WI38 (cell line): ENCODE measurements around the gene LMLN.
"Not testable (repeated sequence)": the region's sequence is repeated elsewhere in the genome, so short reads cannot be mapped to it uniquely, and the experiment has no call there.

ENCODE experiments used
- H3K4me3 ChIP-seq: 2 replicates; pipeline ENCODE4 v1.5.1; 2011; ENCODE audit warnings: low read depth, mild to moderate bottlenecking, control low read depth, low read length
- TF ChIP-seq, protein P1 (sequence below): IDR thresholded peaks from 2 replicates; pipeline ENCODE4 v1.5.1; 2012; ENCODE audit warnings: low read depth, mild to moderate bottlenecking, control low read depth, low read length

The LMLN gene

DNA sequence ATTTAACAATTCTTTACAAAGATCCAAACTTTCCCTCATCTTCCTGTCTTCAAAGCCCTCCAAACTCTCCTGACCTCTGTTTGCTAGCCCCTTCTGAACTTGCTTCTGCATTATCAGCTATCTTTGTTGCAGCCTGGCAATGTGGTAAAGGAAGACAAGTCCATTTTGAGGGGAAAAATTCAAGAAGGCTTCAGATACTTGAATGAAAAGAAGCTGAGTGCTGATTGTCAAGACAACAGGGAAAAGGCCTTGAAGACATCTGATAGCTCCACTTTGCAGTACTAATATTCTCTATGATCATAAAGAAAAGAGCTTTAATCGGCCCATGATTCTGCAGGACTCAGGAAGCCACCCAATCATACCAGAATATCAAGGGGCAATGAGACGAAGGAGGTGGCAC is 91.8 kb downstream of the LMLN start:
- TF ChIP-seq, protein P1, sequence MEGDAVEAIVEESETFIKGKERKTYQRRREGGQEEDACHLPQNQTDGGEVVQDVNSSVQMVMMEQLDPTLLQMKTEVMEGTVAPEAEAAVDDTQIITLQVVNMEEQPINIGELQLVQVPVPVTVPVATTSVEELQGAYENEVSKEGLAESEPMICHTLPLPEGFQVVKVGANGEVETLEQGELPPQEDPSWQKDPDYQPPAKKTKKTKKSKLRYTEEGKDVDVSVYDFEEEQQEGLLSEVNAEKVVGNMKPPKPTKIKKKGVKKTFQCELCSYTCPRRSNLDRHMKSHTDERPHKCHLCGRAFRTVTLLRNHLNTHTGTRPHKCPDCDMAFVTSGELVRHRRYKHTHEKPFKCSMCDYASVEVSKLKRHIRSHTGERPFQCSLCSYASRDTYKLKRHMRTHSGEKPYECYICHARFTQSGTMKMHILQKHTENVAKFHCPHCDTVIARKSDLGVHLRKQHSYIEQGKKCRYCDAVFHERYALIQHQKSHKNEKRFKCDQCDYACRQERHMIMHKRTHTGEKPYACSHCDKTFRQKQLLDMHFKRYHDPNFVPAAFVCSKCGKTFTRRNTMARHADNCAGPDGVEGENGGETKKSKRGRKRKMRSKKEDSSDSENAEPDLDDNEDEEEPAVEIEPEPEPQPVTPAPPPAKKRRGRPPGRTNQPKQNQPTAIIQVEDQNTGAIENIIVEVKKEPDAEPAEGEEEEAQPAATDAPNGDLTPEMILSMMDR = no peak
- H3K4me3 ChIP-seq = no peak overlapping the region

DNA sequence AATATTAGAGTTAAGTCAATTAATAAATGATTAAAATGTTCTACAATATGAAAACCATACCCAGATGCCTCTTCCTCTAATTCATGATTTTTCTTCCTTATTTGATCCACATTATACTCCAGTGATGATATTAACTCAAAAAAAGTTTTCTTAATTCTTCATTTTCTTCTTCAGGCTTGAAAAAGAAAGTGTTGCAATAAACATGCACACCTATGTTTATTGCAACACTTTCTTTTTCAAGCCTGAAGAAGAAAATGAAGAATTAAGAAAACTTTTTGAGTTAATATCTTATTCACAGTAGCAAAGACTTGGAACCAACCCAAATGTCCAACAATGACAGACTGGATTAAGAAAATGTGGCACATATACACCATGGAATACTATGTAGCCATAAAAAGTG is 93.4 kb downstream of the LMLN start:
- not testable (repeated sequence) for H3K4me3 ChIP-seq

DNA sequence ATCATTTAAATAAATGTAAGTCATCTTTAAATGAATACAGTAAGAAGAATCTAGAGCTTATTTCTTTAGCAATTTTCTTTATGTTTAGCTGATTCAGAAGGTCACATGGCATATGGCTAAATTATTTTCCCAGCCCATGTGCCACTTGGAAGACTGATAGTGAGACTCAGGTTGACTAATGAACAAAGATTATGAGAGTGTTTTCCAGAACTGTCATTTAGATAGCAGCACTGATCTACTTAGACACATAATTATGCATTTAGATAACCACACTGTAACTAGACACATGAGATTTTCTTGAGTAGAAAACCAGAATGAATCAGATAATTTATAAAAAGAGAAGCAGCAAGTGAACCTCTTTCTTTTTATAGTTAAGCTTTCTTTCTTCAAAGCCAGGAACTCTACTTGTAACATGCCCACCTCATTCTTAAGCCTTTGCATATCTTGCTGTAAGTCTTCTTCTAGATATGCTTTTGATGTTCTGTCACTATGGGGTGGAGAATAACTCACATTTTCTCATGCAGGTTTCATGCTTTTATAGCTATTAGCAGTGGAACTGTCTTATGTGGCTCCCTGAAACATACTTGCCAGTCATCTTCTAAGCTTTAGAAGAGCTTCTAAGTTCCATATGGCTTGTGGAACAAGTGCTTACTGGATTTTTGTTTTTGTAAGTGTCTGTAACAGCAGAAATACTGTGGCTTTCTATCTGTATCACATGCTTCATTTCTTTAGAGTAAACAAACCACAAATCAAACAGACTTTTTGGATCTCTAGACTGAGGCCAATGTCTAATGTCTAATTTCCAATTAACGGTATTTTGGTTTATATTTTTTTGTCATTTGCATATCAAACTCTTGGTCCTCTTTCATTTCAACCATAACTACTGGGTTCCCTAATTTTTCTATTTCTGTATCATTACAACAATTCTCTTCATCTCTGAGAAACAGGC is 101.4 kb downstream of the LMLN start:
- no peak overlapping the region for H3K4me3 ChIP-seq
- TF ChIP-seq, protein P1 = no peak

DNA sequence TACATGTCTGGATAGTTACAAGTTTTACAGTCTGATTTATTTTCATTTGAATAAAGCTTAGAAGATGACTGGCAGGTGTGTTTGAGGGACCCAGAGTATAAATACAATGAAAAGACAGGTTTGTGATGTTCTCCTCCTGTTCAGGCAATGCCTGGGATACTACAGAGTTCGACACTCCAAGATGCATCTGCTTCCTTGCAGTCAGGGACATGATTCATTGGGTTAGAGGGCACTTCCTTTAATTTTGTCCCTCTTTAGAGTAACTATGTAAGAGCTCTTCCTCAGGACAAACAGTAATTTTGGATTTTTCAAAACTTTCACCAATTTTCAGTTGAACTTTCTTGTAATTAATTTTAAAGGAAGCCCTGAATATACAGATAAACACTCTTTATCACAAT is 102.0 kb downstream of the LMLN start:
- TF ChIP-seq, protein P1 = no peak
- no peak overlapping the region for H3K4me3 ChIP-seq

DNA sequence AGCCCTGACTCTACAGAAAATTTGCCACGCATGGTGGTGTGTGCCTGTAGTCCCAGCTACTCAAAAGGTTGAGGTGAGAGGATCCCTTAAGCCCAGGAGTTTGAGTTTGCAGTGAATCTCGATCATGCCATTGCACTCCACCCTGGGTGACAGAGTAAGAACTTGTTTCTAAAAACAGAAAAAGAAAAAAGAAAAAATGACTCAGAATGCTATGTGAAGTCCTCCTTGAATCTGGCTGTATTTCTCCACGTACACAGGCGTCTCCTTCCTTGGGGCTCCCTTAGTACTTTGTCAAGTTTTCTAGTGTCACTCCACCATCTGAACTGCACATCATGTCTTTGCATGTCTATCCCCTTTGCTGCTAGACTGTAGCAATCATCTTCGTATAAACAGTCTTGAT is 104.4 kb downstream of the LMLN start:
- no peak overlapping the region for H3K4me3 ChIP-seq
- TF ChIP-seq, protein P1 = no peak

DNA sequence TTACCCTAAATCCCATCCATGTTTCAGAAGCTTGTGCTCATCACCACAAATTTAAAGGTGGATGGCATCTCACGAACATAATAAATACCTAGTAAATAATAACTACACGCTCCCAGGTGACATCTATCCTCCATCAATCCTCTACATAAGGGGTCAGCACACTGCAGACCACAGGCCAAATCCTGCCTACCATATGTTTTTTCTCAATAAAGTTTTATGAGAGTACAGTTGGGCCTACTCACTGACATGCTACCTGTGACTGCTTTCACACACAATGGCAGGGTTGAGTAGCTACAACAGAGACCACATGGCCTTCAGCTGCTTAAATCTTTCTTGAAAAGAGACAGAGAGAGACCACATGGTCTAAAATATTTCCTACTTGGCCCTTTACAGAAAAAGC is 105.9 kb downstream of the LMLN start:
- H3K4me3 ChIP-seq = no peak overlapping the region
- TF ChIP-seq, protein P1 = no peak

DNA sequence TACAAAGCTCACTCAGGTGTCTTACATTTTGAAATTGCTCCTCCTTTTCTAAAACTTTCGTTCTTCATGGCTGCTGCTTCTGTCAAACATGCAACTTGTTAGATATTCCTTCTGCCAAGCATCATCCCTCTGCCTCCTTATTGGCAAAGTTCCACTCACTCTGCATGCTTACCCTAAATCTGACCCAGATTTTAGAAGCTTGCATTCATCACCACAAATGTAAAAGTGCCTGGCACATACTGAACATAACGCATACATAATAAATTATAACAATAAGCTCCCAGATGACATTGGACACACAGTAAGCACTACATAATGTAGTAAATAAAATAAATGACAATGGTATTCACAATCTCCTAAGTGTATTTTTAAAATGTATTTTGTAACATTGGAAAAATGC is 107.4 kb downstream of the LMLN start:
- TF ChIP-seq, protein P1 = no peak
- no peak overlapping the region for H3K4me3 ChIP-seq
